Testis (tissue), 3 donors: ENCODE measurements around the gene SF1. TPM values are rescaled to one million over a fixed set of nuclear protein-coding genes. Genes with fewer than 3 reads are reported as not detected.

Experiments used
- DNase-seq: peaks from one replicate; pipeline ENCODE4 v3.0.0-alpha.2; 2019
- H3K27ac ChIP-seq, 2 donors: fragments of 200-600 bp; sonication (generic); one replicate each; pipeline ENCODE4 v1.5.1; 2019
- H3K27me3 ChIP-seq: fragments of 200-600 bp; sonication (generic); one replicate; pipeline ENCODE4 v1.5.1; 2019
- H3K36me3 ChIP-seq: fragments of 200-600 bp; sonication (generic); one replicate; pipeline ENCODE4 v1.5.1; 2017; ENCODE audit warnings: low read depth; ENCODE audit errors: missing control alignments
- H3K4me1 ChIP-seq: fragments of 200-600 bp; sonication (generic); one replicate; pipeline ENCODE4 v1.5.1; 2019
- H3K4me3 ChIP-seq, 2 donors: fragments of 200-600 bp; sonication (generic); one replicate each; pipeline ENCODE4 v1.5.1; 2017 to 2019
- H3K9me3 ChIP-seq: fragments of 200-600 bp; sonication (generic); one replicate; pipeline ENCODE4 v1.5.1; 2017
- POLR2A ChIP-seq: fragments of 450-650 bp; IDR thresholded peaks from one replicate; pipeline ENCODE4 v1.6.1; 2017; ENCODE audit warnings: antibody characterized with exemption, mild to moderate bottlenecking, moderate library complexity
- WGBS, 2 donors: methylation state at CpG; one replicate each; pipeline ENCODE4 v1.1.5; 2018; 5-methylcytosine and 5-hydroxymethylcytosine counted together
- intact Hi-C: fragments of 100-400 bp; cut with DNase I; formaldehyde crosslinking; loops from one replicate; pipeline ENCODE4 v1.15.1; 2023; ENCODE audit warnings: low total_unique reads
- polyA plus RNA-seq: library from polyadenylated mRNA; stranded (reverse); fragments of 350-450 nt; fragmentation: Illumina TruSeq; extraction: RNeasy Lipid Tissue Mini Kit (QIAGEN cat#74804); gene quantifications from one replicate; pipeline ENCODE4 v1.2.3, GENCODE V29; 2014; ENCODE audit warnings: low read depth, low replicate concordance; ENCODE audit not compliant: insufficient read depth
- total RNA-seq, 2 donors: library from RNA; depleted of rRNA; stranded (reverse); fragments of >200 nt; gene quantifications; one replicate each; pipeline ENCODE4 v1.2.3, GENCODE V29; 2016
- TF ChIP-seq, protein P1 (sequence below), 3 experiments: fragments of 450-650 bp in 2 of 3; fragments of 200-600 bp in 1 of 3; sonication (generic) in 1 of 3; IDR thresholded peaks; one replicate each; pipeline ENCODE4 v1.5.1; 2016 to 2019; ENCODE audit warnings: antibody characterized with exemption in 3 of 3, mild to moderate bottlenecking in 2 of 3, moderate library complexity in 1 of 3

The SF1 gene
- total and polyA plus RNA-seq, 3 donors from 2014 or later = 431 to 499 (median 455) TPM

DNA sequence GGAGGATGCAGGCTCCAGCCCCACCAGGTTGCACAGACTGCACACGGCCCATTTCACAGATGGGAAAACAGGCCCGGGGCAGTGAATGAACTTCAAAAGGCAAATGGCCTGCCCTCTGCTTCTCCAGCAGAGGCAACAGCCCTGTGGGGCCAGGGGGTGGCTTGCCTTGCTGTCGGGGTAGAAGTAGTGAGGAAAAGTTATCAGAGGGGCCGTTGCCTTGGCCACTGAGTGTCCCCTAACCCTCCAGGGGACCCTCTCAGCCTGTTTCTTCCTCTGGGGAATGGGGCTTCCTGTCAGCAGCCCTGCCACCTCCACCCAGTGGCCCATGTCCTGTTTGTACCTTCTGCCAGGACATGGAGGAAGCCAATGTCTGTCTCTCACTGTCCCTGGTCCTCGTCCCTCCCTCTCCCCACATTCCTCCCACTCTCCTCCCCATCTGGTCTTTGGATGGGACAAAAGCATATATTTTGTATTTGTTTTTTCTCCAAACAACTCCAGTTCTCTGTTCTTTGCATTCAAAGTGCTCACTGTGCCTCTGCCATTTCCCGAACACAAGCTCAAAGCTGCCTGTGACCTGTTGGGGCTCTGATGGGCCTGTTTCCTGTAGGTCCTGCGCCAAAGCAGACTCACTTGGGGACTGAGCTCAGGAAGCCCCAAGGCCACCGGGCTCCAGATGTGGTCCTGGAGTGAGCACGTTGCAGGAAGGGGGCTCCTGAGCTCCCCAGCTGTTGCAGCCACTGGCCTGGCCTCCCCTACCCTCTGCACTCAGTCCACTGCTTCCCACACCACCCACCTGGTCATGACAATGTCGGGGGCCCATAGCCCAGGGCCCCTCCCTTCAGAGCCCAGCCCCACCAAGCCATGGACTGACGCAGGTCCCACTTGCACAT, 15.2 kb upstream of the SF1 start:
- Histone ChIP-seq H3K36me3 (no peaks in the 10 kb centered on the region), H3K9me3 (no peaks in the 10 kb centered on the region), H3K27me3 (no peaks in the 10 kb centered on the region), H3K4me1 (peaks cover 6% of the 10 kb centered on the region), H3K27ac (no peak overlapping the region), H3K4me3 (no peak overlapping the region)
- intact Hi-C loops = no loop called here
- DNase-seq = no peak
- 54 to 58% methylated on average over 11 of the region's 11 CpGs for WGBS, 2 donors
- TF ChIP-seq, protein P1, sequence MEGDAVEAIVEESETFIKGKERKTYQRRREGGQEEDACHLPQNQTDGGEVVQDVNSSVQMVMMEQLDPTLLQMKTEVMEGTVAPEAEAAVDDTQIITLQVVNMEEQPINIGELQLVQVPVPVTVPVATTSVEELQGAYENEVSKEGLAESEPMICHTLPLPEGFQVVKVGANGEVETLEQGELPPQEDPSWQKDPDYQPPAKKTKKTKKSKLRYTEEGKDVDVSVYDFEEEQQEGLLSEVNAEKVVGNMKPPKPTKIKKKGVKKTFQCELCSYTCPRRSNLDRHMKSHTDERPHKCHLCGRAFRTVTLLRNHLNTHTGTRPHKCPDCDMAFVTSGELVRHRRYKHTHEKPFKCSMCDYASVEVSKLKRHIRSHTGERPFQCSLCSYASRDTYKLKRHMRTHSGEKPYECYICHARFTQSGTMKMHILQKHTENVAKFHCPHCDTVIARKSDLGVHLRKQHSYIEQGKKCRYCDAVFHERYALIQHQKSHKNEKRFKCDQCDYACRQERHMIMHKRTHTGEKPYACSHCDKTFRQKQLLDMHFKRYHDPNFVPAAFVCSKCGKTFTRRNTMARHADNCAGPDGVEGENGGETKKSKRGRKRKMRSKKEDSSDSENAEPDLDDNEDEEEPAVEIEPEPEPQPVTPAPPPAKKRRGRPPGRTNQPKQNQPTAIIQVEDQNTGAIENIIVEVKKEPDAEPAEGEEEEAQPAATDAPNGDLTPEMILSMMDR (IDR thresholded peaks at IDR 0.05) = no peak
- TF ChIP-seq POLR2A = no peak

DNA sequence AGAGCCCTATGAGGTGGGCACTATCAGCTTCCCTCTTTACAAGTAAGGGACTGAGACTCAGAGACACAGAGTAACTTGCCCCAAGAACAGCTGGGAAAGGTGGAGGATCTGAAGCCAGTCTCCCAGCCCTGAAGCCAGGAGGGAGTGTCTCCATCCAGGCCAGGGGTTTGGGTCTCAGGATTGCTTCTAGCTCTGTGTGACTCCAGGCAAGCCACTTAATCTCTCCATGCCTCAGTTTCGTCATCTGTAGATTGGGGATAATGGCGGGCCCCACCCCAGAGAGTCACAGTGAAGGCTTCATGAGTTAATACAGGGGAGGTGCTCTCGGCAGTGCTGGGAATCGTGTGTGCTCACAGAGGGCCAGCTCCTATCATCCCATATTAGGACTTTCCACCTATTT, 14.1 kb upstream of the SF1 start:
- DNase-seq = no peak
- H3K9me3 ChIP-seq = no peaks in the 10 kb centered on the region
- TF ChIP-seq POLR2A = no peak
- TF ChIP-seq, protein P1 (IDR thresholded peaks at IDR 0.05) = no peak
- intact Hi-C loops = no loop called here
- H3K4me3 ChIP-seq = no peak overlapping the region
- no peaks in the 10 kb centered on the region for H3K27me3 ChIP-seq
- H3K27ac ChIP-seq = no peak overlapping the region
- peaks cover 6% of the 10 kb centered on the region for H3K4me1 ChIP-seq
- 91 to 92% methylated on average over 4 of the region's 4 CpGs for WGBS, 2 donors
- H3K36me3 ChIP-seq = no peaks in the 10 kb centered on the region

DNA sequence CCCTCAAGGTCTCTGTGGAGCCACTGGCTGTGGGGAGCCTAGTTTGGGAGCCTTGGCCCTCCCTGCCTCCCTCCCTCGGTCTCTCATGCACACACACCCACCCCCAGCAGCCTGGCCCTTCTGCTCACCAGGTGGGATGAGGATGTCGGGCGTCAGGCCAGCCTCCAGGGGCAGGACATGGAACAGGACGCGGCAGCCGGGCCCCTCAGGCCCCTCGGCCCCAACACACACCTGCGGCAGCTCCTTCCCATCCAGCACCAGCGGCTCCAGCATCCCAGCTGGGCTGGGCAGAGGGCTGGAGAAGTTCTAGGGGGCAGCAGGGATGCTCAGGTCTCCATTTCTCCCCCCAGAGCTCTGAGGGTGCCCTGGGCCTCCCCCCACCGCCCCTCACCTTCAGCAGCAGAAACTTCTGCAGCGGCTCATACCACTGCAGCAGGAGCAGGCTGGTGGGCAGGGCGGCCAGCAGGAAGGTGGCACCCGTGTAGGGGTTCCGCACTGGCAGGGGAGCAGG, 13.5 kb upstream of the SF1 start:
- Histone ChIP-seq H3K9me3 (no peaks in the 10 kb centered on the region), H3K27me3 (no peaks in the 10 kb centered on the region), H3K36me3 (no peaks in the 10 kb centered on the region), H3K4me1 (peaks cover 6% of the 10 kb centered on the region), H3K4me3 (no peak overlapping the region), H3K27ac (no peak overlapping the region)
- DNase-seq = no peak
- TF ChIP-seq, protein P1 (IDR thresholded peaks at IDR 0.05) = no peak
- no peak for TF ChIP-seq POLR2A
- intact Hi-C loops = no loop called here
- 63 to 91% methylated on average over 1 to 14 of the region's 14 CpGs for WGBS, 2 donors

DNA sequence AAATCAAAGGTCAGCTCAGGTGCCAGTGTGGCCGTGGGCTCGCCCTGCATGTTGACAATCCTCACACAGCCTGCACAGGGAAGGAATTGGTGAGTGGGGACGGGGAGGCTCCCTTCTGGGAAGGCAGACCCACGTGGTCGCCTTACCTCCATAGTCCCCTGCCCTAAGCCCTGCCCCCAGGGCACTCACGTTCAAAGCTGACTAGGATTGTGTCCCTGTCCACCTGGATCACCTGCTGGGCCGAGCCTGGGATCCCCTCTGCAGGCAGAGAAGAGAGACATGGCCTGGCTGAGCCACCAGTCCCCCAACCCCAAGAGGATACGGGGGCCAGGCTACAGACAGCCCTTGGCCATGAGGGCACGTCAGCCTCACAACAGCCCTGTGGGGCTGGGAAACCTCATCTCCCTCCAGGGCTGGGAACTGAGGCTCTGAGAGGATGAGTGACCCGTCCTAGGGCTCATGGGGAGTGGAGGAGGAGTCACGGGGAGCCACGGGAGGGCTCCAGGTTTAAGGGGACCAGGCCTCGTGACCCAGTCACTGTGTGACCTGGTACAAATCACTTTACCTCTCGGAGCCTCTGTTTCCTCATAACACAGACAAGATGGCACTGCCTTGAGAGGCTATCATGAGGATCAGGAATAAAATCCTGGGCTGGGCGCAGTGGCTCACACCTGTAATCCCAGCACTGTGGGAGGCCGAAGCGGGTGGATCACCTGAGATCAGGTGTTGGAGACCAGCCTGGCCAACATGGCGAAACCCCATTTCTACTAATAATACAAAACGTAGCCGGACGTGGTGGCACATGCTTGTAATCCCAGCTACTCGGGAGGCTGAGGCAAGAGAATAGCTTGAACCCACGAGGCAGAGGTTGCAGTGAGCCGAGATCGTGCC, 12.1 kb upstream of the SF1 start:
- DNase-seq = no peak
- WGBS, 2 donors = 92 to 98% methylated on average over 11 to 25 of the region's 25 CpGs
- Histone ChIP-seq H3K9me3 (no peaks in the 10 kb centered on the region), H3K27me3 (no peaks in the 10 kb centered on the region), H3K4me1 (peaks cover 6% of the 10 kb centered on the region), H3K36me3 (no peaks in the 10 kb centered on the region), H3K27ac (no peak overlapping the region), H3K4me3 (no peak overlapping the region)
- intact Hi-C loops = no loop called here
- no peak for TF ChIP-seq POLR2A
- TF ChIP-seq, protein P1 (IDR thresholded peaks at IDR 0.05) = no peak
